ENCODE data around the gene UFC1. TPM values are rescaled to one million over a fixed set of nuclear protein-coding genes. Genes with fewer than 3 reads are reported as not detected.

UFC1 gene
- total and polyA plus RNA-seq, 2 donors (not counting 1 experiment from before 2014, with no cell fraction given): 91.0 to 128 TPM

GRCh38 chr1:161176468-161177111 is 22.8 kb downstream of the UFC1 start:
- Histone ChIP-seq H3K36me3 (replicated peaks in 1 of 2; ENCODE audit: control extremely low read depth in 1 of 2, control insufficient read depth in 1 of 2, extremely low read depth in 1 of 2, insufficient read depth in 2 of 2, low read length in 1 of 2) (peaks cover 3 to 43% of the 10 kb centered on the region in 2 experiments), H3K4me3 (ENCODE audit: control extremely low read depth in 1 of 5, extremely low read depth in 1 of 5, insufficient read depth in 1 of 5, low read depth in 2 of 5, low read length in 4 of 5) (peak overlapping the region; percentile 75 to 95 (median 90)), H3K27ac (ENCODE audit: low read length in 2 of 2) (peak overlapping the region; percentile 76 to 81), H3K4me1 (ENCODE audit: control insufficient read depth in 2 of 2, insufficient read depth in 2 of 2, low read length in 2 of 2) (peaks cover 29 to 45% of the 10 kb centered on the region in 2 donors), H3K9me3 (ENCODE audit: control extremely low read depth in 1 of 3, control insufficient read depth in 2 of 3, insufficient read depth in 1 of 3, low read length in 2 of 3) (no peaks in the 10 kb centered on the region), H4K20me1 (ENCODE audit: control insufficient read depth, insufficient read depth, low read length, poor library complexity, severe bottlenecking) (peaks cover 14% of the 10 kb centered on the region), H3K4me2 (replicated peaks; ENCODE audit: low read depth, low read length, poor library complexity, severe bottlenecking) (peak overlapping the region; percentile 82), H3K9ac (ENCODE audit: low read length) (peak overlapping the region; percentile 83), H2AFZ (ENCODE audit: insufficient read depth, low read depth, low read length, poor library complexity, severe bottlenecking) (peak overlapping the region; percentile 96), H3K27me3 (replicated peaks in 1 of 4; ENCODE audit: control extremely low read depth in 1 of 4, control insufficient read depth in 3 of 4, insufficient read depth in 4 of 4, low read length in 3 of 4) (no peaks in the 10 kb centered on the region), H3K79me2 (ENCODE audit: control insufficient read depth, insufficient read depth, low read length) (peaks cover 33% of the 10 kb centered on the region)
- Mint-ChIP-seq H3K27me3 (no peaks in the 10 kb centered on the region), H3K4me1 (peaks cover 58% of the 10 kb centered on the region), H3K27ac (peak overlapping the region; percentile 100), H3K9me3 (ENCODE audit: insufficient read depth) (no peaks in the 10 kb centered on the region), H3K4me3 (peak overlapping the region; percentile 99)
- intact Hi-C loops (cut with micrococcal nuclease): loop anchor here (1.0 kb wide), 4 partner anchors 9 to 26 kb away; partner anchors contain the start of genes NDUFS2, PPOX and USP21
- ATAC-seq (ENCODE audit: low read depth) (no peak), DNase-seq (no peak)
- WGBS (ENCODE audit: insufficient coverage): 32% methylated on average over 9 of the region's 17 CpGs
- TF ChIP-seq EZH2 (IDR thresholded peaks at IDR 0.05; ENCODE audit: borderline replicate concordance, insufficient read depth, low read depth, low read length, poor library complexity, severe bottlenecking) (no peak), CTCF (IDR thresholded peaks at IDR 0.05) (no peak)
- ChIA-PET CTCF (interaction anchor here (0.6 to 3.3 kb wide), 5 partner anchors 10 to 78 kb away, joined by 3 to 24 read pairs (median 4); partner anchors contain the start of genes KLHDC9, PPOX and TOMM40L), POLR2A (interaction anchor here (0.7 to 2.3 kb wide), 6 partner anchors 10 to 49 kb away, joined by 3 to 10 read pairs (median 6); partner anchors contain the start of genes NDUFS2, PPOX and TOMM40L)
